HG02885 (cell line): ENCODE data around the gene AOAH.
A peak's percentile ranks its signal among the peaks of the same experiment; 100 is the strongest.
"Not testable (repeated sequence)": the region's sequence is repeated elsewhere in the genome, so short reads cannot be mapped to it uniquely, and the experiment has no call there.

ENCODE experiments used
- ATAC-seq: cut with Tn5 transposase; IDR thresholded peaks from one replicate; pipeline ENCODE4 v1.9.1; 2021; ENCODE audit warnings: mild to moderate bottlenecking; ENCODE audit not compliant: unreplicated experiment, poor library complexity

Gene AOAH

DNA sequence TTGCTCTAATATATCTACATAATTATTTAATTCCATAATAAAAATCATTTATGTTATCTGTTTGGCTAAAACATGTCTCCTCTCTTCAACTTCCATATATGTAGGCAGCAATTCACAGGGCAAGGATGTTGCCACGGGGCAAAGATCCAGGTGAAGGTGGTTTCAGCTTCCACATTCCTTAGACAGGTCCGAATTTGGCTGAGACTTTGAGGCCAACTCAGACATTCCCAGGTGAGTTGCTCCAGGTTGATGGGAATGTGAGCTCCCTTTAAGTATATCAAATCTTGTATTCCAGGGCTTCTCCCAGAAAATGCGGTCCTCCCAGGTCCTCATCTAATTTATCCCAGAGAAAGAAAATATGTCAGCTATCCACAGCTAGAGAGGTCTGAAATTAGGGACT, 15.1 kb upstream of the AOAH start:
- no peak for ATAC-seq

DNA sequence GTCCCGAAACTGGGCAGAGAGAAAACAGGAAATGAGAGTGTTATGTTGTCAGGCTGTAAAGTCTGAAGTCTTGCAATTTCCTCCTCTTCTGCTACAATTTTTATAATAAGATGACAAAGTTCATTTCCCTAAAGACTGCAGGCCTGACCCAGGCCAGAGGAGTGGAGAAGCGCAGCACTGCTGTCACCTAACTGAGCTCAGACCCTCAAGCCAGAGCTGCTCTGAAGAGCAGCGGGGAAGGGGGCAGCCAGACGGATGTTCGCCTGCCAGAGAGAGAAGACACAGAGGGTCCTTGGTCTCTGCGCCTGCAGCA, 12.6 kb upstream of the AOAH start:
- peak; percentile 95 for ATAC-seq

DNA sequence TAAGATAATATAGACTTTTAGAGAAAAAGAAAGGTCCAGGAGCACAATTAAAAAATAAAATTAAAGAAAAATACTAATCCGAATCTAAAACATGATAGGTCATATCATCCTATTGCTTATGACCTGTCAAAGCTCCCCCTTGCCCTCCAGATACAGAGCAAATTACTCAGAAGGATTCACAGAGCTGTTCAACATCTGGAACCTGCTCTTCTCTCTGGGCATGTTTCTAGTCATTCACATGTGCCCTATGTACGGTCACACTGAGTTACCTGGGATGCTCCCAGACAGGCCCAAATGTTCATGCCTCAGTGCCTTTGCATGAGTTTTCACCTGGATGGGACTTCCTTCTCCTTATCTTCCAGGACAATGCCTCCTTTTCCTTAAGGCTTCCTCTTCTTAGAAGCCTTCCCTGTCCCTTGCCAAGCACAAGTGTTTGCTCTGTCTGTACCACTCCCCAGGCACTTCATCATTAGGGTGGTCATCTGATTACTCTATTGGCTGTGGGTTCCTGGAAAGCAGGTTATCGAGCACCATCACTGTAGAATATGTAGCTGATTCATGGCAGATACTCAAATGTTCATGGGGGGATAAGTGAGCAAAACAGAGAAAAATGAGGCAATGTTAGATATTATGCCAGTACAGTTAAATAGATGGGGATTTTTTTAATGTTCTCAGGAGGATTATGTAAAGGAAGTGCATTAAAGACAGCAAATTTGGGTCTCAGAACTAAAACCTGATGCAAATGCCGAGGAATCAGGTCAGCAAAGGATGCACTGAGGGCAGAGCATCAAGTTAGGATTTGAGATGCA, 12.0 kb upstream of the AOAH start:
- ATAC-seq, result no peak

DNA sequence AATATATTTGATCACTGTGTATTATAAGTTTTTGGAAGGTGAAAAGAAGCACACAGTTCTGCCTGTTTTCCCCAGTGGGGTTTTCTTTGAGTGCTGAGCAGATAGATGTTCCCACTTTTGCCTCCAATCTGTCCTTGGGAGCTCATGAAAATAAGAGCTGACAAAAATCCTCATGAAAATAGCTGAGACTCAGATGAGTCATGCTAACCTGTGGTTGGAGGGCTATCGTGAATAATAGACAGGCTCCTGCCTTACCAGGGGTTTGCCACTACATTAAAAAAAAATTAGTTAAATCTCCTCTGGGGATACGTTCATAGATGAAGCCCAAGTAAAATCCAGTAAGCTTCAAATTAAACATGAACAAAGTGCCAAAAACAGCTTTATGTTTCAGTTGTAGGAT, 10.9 kb upstream of the AOAH start:
- no peak for ATAC-seq

DNA sequence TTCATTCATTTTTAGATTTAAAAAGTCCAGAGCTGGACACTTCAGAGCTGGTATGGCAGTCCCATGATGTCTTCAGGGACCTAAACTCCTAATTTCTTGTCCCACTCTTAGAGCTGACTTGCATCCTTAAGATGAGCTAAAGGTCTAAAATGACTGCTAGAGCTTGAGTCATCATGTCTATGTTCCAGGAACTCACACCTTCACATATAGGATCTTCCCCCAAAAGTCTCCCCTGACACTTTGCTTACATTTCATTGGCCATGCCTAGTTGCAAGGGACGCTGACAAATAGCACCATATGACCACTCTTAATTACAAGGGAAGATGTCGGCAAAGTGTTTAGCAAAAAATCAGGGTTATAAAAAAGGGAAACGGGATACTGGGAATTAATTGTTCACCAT, 10.4 kb upstream of the AOAH start:
- no peak for ATAC-seq

DNA sequence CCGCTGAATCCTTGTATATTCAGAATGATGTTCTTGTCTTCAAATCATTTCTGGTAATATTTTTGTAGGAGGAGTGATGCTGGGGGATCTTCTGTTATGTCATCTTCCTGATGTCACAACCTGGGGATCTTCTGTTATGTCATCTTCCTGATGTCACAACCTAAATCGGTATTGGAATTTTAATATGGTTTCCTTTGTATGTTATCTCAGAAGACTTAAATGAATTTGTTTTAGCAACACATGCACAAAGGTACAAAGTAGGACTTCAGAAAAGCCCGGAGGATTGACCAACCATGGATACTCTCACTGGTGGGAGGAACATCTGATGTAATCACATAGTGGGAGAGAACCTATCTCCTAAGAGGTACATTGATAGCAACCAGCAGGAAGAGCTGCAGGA, 9.1 kb upstream of the AOAH start:
- no peak for ATAC-seq

DNA sequence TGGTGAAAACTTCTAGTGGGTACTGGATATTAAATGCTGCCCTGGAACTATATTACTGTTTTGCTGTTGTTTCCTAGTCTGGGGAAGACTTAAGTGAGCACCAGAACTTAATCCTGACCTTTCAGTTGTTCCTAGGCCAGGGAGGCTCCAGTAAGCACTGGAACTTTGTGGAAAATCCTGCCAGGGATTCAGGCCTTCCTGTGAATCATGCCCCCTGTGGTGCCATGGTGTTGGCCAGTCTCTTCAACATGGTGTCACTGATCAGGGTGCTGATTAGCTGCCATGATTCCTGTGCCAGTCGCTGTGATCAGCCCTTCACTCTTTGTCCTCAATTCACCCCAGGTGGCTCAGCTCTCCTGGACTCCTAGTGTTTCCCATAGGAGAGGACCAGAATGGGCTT, 8.5 kb upstream of the AOAH start:
- ATAC-seq, result no peak

DNA sequence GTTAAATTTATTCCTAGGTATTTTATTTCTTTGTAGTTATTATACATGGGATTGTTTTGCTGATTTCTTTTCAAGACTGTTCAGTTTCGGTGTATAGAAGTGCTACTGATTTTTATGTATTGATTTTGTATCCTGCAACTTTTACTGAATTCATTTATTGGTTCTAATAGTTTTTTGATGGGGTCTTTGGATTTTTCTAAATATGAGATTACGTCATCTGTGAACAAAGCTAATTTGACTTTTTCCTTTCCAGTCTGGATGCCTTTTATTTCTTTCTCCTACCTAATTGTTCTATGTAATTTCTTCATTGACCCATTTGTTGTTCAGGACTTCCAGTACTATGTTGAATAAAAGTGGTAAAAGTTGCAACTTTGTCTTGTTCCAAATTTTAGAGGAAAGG, 5.8 kb upstream of the AOAH start:
- no peak for ATAC-seq

DNA sequence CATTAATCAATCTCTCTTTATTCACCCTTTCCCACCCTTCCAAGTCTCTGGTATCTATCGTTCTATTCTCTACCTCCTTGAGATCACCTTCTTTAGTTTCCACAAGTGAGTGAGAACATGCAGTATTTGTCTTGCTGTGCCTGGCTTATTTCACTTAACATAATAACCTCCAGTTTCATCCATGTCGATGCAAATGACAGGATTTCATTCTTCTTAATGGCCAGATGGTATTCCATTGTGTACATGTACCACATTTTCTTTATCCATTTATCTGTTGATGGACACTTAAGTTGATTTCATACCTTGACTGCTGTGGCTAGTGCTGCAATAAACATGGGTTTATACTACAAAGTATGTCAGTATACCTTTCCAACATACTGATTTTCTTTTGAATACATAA, 3.8 kb upstream of the AOAH start:
- no peak for ATAC-seq

DNA sequence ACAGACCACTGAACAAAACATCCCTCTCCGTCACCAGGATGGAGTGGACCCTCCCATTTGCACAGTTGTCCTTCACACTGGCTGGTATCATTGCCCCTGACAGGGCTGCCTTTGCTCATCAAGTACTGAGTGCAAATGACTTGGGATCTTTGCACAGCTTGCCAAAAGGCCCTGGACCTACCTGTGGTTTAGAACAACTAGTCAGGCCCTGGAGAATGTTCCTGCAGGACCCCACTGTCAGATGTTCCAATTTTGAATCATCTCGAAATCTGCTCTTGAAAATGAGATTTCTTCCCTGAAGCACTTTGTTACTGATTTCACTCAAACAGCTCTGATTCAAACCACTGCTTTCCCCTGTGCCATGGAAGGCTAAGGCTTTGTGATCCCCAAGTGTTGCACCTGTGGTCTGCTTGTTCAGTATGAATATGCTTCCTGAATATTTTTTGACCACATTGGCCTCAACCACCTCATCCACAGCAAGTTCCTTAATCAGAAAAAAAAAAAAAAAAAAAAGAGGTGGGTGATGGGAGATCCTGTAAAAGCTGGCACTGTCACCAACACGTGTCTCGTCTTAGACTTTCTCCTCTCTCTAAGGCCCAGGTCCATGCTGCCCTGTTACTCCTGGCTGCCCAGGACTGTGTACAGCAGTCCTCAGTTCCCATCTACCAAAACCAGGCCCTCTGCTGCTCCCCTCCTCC, 2.7 kb upstream of the AOAH start:
- no peak for ATAC-seq

DNA sequence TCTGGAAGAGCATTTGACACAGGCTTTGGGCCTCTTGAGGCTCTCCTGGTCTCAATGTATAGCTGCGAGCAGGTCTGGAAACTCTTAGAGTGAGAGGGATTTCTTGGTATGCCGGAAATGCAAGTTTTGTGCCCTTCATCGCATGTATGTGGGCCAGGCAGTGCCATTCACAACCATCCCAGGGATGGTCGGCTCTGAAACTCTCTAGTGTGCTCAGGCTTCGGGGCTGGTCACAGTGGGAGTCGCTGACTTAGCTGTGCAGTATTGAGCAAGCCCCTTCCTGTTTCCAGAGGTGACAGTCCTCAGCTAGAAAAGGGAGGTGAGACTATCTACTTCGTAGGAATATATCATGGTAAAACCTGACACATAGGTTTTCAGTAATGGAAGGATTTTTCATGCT, 2.0 kb upstream of the AOAH start:
- no peak for ATAC-seq

DNA sequence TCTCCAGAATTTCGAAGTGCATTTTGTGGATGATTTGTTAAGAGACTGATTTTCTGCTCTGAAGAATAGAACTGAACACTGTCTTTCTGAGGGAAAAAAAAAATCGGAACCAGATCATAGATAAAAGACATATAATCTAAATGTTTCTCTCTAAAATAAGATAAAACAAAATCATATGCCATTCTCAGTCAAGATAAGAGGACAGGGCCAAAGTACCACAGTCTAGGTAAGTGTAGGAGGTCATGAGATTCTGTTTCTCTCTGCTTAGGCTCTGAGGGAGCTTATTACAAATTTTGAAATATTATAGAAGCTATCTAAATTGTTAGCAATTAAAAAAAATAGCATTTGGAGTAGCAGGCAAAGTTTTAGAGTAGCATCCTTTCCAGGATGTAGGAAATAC, 702 bp upstream of the AOAH start:
- ATAC-seq, result no peak

DNA sequence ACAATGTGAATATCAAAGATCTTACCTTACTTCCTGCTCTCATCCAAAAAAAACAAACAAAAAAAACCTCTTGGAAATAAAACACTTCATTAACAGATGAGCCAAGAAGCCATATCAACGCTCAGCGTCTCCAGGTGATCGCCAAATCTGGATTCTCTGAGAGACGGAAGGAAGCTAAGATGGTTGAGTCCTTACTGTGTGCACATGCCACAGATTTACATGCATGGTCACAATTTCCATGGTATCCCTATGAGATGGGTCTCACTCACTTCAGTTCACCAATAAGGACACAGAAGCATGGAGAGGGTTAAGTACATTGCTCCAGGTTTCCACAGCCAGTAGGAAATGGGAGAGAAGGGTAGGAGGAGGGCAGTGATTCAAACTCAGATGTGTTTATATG, 1.0 kb downstream of the AOAH start:
- ATAC-seq, result no peak

DNA sequence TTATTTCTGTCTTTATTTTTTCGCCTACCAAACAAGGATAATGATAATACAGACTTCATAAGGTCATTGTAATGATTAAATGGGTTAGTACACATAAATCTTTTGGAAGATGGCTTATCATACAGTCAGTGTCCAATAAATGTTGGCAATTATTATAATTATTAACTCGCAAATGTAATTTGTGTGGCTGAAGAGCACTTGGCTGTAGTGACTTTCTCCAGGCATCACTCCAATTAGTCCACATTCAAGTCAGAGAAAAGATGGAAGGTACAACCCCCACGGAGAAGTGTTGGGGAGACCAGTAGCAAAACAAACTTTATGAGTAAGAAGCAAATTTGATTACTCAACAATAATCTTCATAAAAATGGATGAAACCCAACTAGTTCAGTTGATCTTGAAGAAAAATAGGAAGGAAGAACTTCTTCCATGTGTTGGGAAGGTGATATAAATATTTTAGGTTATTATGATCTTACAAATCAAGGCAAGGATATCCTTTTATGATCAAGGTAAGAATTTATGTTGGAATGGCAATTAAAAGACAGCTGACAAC, 5.1 kb downstream of the AOAH start:
- no peak for ATAC-seq

DNA sequence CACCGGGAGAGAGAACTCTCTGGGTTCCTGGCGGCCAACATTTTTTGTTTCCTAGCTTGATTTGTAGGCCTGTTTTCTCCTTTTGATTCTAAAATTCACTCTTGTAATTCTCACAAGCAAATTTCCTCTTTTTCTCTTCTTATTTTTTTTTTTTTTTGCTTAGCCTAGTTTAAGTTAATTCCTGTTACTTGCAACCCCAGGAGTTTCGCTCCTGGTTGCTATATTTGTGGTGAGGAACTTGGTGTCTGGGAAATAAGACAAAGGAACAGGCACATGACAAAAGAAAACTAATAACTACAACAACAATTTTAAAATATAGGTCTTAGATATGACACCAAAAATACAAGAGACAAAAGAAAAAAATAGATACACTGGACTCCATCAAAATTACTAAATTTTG, 6.7 kb downstream of the AOAH start:
- ATAC-seq, result no peak

DNA sequence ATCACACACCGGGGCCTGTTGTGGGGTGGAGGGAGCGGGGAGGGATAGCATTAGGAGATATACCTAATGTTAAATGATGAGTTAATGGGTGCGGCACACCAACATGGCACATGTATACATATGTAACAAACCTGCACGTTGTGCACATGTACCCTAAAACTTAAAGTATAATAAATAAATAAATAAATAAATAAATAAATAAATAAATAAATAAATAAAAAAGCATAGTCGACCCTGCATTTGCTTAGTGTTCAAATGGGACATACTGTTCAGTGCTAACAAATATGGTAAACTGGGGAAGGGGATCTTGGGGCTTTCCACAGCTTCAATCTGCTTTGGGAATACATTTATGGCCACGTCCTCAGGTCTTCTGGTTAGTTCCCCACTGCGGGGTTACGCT, 7.5 kb downstream of the AOAH start:
- ATAC-seq, result not testable (repeated sequence)

DNA sequence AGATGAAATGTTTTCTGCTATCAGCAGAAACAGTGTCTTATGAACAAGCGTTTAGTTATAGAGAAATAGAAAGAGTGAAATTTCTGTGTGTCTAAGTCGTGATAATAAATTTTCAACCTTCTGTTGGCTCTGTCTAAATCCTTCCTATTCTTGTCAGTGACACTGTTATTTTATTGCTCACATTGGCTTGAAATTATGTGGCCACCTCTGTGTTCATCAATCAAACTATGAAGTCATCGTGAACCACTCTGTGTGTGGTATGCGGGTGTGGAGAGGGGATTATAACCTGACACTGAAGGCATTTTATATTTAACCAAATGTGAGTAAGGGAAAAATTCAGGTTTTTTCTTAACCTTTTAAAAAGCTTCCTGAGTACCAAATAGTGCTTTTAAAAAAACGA, 12.3 kb downstream of the AOAH start:
- no peak for ATAC-seq

DNA sequence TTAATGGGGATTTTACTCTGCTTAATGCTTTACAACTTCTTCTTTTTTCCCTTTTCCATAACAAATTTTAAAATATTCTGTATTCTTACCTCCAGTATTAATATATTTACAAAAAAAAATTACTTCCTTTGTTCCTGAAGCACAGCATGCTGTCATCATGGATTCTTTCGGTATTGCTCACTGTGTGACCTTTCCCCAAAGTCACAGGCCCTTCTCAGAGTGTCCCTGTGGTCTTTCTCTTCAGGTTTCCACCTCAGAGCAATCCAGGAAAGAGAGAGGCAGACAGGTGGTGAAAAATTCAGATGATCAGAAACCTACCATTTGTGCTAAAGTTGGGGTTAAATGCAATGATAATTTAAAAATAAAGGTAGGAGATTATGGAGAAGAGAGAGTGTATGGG, 13.0 kb downstream of the AOAH start:
- no peak for ATAC-seq

DNA sequence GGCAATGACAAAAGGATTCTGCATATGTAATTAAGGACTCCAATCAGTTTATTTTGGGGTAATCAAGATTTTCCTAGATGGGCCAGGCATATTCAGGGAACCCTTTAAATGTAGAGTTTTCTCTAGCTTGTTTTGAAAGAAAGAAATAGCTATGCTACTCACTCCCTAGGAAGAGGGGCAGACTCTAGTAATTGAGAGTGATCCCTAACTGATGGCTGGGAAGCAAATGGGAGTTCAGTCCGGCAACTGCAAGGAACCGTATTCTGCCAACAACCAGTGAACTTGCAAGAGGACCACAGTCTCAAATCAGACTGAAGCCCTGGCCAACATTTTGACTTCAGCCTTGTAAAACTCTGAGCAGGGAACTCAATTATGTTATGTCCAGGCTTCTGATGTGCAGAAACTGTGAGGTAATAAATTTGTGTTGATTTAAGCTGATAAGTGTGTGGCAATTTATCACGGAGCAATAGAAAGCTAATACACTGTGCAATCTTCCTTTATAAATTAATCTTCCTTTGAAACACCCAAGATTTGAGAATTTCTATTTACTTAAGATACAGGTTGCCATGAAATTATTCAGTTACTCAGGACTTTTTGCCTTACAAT, 14.0 kb downstream of the AOAH start:
- no peak for ATAC-seq

DNA sequence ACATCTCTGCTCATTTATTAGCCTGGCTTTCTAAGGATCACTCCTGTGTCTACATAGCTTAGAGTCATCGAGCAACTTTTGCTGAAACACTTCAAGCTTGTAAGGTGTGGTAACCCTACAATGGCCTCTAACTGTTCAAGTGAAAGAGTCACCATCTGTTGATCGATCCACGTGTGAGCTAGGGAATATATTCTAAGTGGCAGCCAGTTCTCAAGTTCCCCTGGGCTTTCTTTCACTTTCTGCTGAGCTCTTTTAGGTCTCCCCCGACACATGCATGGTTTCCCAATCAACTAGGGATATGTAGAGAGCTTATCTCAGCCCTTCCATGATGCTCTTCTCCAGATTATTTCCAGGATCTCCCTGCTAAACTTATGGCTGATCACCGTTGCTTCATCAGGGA, 15.5 kb downstream of the AOAH start:
- no peak for ATAC-seq

DNA sequence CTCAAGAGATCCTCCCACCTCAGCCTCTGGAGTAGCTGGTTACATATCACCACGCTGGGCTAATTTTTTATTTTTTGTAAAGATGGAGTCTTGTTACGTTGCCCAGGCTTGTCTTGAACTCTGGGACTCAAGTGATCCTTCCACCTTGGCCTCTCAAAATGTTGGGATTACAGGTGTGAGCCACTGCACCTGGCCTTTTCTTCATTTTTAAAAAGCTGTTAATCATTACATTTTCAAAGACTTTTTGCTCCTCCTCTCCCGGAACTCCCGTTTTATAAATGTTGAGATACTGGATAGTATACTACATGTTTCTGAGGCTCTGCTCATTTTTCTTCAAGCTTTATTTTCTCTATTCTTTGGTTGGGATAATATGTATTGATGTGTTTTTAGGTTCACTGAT, 16.4 kb downstream of the AOAH start:
- ATAC-seq, result no peak

DNA sequence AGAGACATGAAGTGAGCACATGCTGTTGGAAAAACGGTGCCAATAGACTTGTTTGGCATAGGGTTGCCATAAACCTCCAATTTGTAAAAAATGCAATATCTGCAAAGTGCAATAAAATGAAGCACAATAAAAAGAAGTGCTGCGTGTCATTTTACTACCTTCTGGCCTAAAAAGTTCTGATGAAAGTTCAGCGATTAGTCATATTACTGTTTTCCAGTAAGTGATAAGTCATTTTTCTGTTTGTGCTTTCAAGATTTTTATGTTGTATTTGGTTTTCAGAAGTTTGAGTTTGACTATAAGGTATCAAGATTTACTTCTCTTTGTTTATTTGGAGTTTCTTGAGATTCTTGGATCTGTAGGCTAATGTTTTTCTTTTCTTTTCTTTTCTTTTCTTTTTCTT, 16.8 kb downstream of the AOAH start:
- no peak for ATAC-seq
